ENCODE results near the gene LCN6. TPM values are rescaled to one million over a fixed set of nuclear protein-coding genes. Genes with fewer than 3 reads are reported as not detected.

Gene LCN6
- total and polyA plus RNA-seq, 9 of the 15 experiments (the other 6 are each of a cell fraction or from before 2014, with no cell fraction given): 0.10 to 0.45 (median 0.37) TPM; not detected in 5

GRCh38 chr9:136726631-136727191 lies 21.6 kb downstream of the LCN6 start (continued):
- no peak for TF ChIP-seq ZNF655 (CRISPR knock-in tag; IDR thresholded peaks at IDR 0.05)
- no peak for TF ChIP-seq ESRRB (CRISPR knock-in tag; IDR thresholded peaks at IDR 0.05; ENCODE audit: borderline replicate concordance)
- no peak for TF ChIP-seq ZNF311 (CRISPR knock-in tag; IDR thresholded peaks at IDR 0.05)
- TF ChIP-seq ZBTB11 (CRISPR knock-in tag; IDR thresholded peaks at IDR 0.05): no peak
- TF ChIP-seq CTCFL (IDR thresholded peaks at IDR 0.05; ENCODE audit: borderline replicate concordance, insufficient read depth, low read depth, low read length, poor library complexity, severe bottlenecking): peak; percentile 51
- 0 out of 2 replicates have a peak, but pooled peaks have one; percentile 42 for TF ChIP-seq ZNF232 (CRISPR knock-in tag; IDR thresholded peaks at IDR 0.05)
- TF ChIP-seq STAG1 (CRISPR knock-in tag; IDR thresholded peaks at IDR 0.05; ENCODE audit: borderline replicate concordance): no peak
- TF ChIP-seq ETS1 (conservative IDR thresholded peaks at IDR 0.05; ENCODE audit: control insufficient read depth, low read depth, low read length): peak; percentile 53; the same call in 1 of the 2 replicates
- TF ChIP-seq TARDBP (IDR thresholded peaks at IDR 0.05): 0 out of 2 replicates have a peak, but pooled peaks have one; percentile 25
- TF ChIP-seq MEIS2 (IDR thresholded peaks at IDR 0.05; ENCODE audit: partially characterized antibody): peak; percentile 20
- TF ChIP-seq NFE2 (IDR thresholded peaks at IDR 0.05; ENCODE audit: low read depth): peak; percentile 37; the same call in 1 of the 2 replicates
- no peak for TF ChIP-seq CBX3 (IDR thresholded peaks at IDR 0.05; ENCODE audit: borderline replicate concordance in 1 of 2, low read length in 2 of 2)
- no peak for TF ChIP-seq JUNB (CRISPR knock-in tag; conservative IDR thresholded peaks at IDR 0.05)
- no peak for TF ChIP-seq E2F6 (IDR thresholded peaks at IDR 0.05; ENCODE audit: borderline replicate concordance in 1 of 2, extremely low read depth in 1 of 2, insufficient read depth in 1 of 2, insufficient read length in 1 of 2, low read depth in 1 of 2, low read length in 1 of 2, poor library complexity in 1 of 2, severe bottlenecking in 1 of 2)
- no peak for TF ChIP-seq NR2C2 (CRISPR knock-in tag; IDR thresholded peaks at IDR 0.05)
- TF ChIP-seq NR2C2 (tag; IDR thresholded peaks at IDR 0.05): no peak

Data from K562 (cell line).